M059J (cell line): ENCODE measurements around the gene OR52E6. TPM values are rescaled to one million over a fixed set of nuclear protein-coding genes. Genes with fewer than 3 reads are reported as not detected.

Source experiments
- DNase-seq: peaks from one replicate; pipeline ENCODE4 v3.0.0-alpha.2; 2012; ENCODE audit warnings: low read depth
- total RNA-seq: library from RNA; depleted of rRNA; stranded (reverse); fragments of >200 nt; shearing (Covaris generic); gene quantifications from 2 replicates; pipeline ENCODE4 v1.2.3, GENCODE V29; 2014; rRNA removed

OR52E6 gene
- total RNA-seq, 1 experiment from 2014 or later: not detected

GRCh38 chr11:5803982-5804381, 37.7 kb downstream of the OR52E6 start:
- no peak for DNase-seq

GRCh38 chr11:5796541-5796940, 45.2 kb downstream of the OR52E6 start:
- DNase-seq: no peak

GRCh38 chr11:5791165-5791564, 50.5 kb downstream of the OR52E6 start, which contains the start of gene OR52N1:
Gene OR52N1, minus strand, starts transcription at chr11:5791265. Its CDS starts 2,449 bp downstream, at chr11:5788816.
- no peak for DNase-seq

Other genes with a start within 250 kb of the OR52E6 start
- gene TRIM6, start 245.3 kb downstream of the OR52E6 start, total RNA-seq: 9.6 and 24.7 TPM in 2 replicates
- 13.2 and 22.2 TPM in 2 replicates for gene TRIM34, start 216.9 kb downstream of the OR52E6 start, total RNA-seq
- 71.1 and 92.8 TPM in 2 replicates for gene TRIM5, start 156.8 kb downstream of the OR52E6 start, total RNA-seq
- gene TRIM22, start 152.1 kb downstream of the OR52E6 start, total RNA-seq: 101 and 128 TPM in 2 replicates
- gene OR56B1, start 105.4 kb downstream of the OR52E6 start, total RNA-seq: not detected in 2 replicates
- gene OR52N4, start 87.7 kb downstream of the OR52E6 start, total RNA-seq: not detected in 2 replicates
- not detected in 2 replicates for gene OR52N5, start 58.5 kb downstream of the OR52E6 start, total RNA-seq
- gene OR52N1, start 50.6 kb downstream of the OR52E6 start, total RNA-seq: not detected in 2 replicates
- 0.12 TPM in 1 of 2 replicates, not detected in the other for gene OR52N2, start 33.0 kb downstream of the OR52E6 start, total RNA-seq
- not detected in 2 replicates for gene OR52E8, start 15.8 kb upstream of the OR52E6 start, total RNA-seq
- not detected in 2 replicates for gene OR52E4, start 38.7 kb upstream of the OR52E6 start, total RNA-seq
- not detected in 2 replicates for gene OR52E5, start 51.3 kb upstream of the OR52E6 start, total RNA-seq
- not detected in 2 replicates for gene OR56A3, start 100.4 kb upstream of the OR52E6 start, total RNA-seq
- gene OR56A5, start 126.6 kb upstream of the OR52E6 start, total RNA-seq: not detected in 2 replicates
- gene OR52L1, start 145.1 kb upstream of the OR52E6 start, total RNA-seq: 0.37 TPM in 1 of 2 replicates, not detected in the other
- not detected in 2 replicates for gene OR56A4, start 165.0 kb upstream of the OR52E6 start, total RNA-seq
- not detected in 2 replicates for gene OR56A1, start 188.9 kb upstream of the OR52E6 start, total RNA-seq